GM18526 (cell line): ENCODE measurements around the gene EREG.

Experiments
- POLR2A ChIP-seq: IDR thresholded peaks from 3 replicates; pipeline ENCODE4 v1.6.1; 2011; ENCODE audit not compliant: insufficient read length; ENCODE audit errors: extremely low read depth

EREG gene

DNA sequence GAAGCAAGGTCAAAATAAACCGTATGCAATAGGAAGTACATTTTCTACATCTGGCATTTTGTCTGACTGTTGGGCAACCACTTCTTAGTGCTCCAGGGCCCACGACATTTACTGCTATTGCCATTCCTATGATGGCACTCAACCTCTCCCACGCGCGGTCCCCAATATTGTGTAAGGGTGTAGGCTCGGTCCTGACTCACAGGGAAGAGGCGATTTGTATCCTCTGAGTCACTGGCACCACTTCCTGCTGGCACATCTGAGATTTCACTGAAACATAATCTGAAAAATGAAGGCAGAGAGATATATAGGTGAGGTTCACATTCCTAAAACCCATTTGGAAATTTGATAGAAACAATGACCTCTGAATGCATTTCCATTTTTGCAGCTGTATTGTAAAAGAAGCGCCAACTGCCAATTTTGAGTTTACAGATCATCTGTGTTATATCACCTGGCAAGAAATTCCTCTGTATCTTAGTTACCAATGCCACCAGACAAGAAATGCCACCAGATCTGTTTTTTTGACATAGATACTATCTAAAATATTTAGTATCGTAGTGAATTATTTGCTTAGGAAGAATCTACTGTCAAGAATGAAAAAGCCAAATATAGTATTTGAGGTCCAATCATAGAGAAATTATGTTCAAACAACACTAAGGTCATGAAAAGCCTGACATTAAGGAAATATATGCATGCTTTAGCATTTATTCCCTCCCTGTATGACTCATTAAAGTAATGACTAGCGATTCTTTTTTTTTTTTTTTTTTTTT, 9.8 kb downstream of the EREG start:
- no peak for TF ChIP-seq POLR2A

DNA sequence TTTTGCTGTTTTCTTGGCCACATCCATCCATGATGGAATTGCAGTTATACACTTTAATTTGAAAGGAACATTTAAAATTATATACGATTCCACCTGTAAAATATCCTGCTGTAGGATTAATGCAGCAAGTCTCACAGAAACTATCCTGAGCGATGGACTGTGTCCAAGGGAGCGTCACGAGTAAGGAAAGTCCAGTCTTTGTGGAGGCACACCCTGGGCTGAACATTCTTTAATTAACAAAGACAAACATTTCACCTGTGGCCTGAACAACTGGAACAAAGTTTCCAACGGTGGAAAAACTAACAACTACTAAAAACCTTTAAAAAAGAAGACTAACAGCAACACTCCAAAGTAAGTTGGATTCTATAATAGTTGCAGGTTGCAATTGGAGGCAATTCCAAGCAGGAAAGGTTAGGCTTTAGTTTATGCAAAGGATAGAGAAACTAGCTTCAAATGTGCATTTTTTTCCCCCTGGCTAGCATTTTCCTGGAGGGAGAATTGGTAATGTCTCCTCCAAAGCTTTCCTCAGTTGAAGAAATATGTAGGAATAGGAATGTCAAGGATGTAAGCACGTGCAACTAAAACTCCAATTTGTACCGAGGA, 11.0 kb downstream of the EREG start:
- no peak for TF ChIP-seq POLR2A

DNA sequence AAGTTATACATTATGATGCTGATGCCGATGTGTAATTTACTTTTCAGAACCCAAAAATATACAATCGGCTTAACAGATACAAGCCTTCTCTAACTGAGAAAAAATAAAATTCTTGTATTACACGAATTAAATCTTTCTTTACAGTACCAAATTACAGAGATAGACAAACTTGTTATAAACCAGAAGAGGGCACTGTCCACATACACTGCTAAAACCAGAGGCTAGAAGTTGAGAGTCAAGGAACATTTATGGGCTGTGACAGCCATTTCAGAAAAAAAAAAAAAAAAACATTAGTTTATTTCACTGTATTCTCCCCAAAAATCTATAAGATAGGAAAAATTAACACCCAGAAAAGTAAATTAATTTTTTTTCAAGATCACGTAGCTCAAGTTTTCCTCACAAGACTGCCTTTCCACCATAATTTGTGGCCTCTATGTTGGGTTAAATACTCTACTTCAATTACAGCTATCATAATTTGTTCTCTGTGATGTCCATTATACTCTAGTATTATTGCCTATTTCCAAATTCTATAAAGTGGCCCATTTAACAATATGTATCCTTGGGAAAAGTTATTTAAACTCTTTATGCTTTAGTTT, 12.0 kb downstream of the EREG start:
- TF ChIP-seq POLR2A: no peak

DNA sequence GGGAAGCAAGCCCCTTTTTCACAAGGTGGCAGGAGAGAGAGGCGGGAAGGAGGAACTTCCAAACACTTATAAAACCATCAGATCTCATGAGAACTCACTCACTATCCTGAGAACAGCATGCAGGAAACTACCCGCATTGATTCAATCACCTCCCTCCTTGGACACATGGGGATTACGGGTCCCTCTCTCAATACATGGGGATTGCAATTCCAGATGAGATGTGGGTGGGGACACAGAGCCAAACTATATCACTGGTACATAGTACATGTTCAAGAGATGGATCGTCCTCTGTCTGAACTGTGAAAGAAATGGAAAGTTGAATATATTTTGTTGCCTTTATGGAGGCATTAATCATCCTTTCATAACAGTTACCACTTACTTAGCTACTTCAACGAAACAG, 12.8 kb downstream of the EREG start:
- TF ChIP-seq POLR2A: no peak

DNA sequence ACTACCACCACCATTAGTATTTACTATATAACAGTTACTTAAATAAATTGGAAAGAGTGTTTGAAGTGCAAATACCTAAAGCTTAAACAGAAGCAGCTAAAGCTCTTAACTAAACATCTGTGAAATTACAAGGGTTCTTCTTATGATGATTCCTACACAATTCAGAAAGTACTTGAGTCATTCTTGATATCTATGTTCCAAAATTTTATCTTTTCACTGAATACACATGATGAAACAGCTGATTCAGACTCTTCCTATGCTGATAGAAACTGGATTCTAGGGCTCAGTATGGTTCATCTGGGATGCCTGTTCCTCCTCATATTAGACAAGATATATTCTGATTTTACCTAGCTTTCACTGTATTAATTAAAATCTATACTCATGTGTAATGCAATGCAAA, 13.6 kb downstream of the EREG start:
- TF ChIP-seq POLR2A: no peak

DNA sequence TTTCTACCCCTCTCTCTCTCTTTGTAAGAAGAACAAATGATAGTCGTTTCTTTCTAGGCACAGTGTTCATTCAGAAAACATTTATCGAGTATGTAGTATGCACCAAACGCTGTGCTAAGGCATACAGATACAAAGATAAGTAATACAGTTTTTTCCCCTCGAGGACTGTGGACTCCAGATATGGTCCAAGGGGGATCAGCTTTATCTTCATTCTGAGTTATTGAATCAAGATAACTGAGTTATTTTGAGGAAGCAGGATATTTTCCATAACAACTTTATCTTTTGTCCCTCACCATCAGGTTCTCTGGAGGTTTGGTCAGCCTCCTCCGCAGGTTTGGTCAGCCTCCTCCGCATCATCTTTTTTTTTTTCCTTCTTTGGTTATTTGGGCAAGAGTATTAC, 15.0 kb downstream of the EREG start:
- no peak for TF ChIP-seq POLR2A

DNA sequence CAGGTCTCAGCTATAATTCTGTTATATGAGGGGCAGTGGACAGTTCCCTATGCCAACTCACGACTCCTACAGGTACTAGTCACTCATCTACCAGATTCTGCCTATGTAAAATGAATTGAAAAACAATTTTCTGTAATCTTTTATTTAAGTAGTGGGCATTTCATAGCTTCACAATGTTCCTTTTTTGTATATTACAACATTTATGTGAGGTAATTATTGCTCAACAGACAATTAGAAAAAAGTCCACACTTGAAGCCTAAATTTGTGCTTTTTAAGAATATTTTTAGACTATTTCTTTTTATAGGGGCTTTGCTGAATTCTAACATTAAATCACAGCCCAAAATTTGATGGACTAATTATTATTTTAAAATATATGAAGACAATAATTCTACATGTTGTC, 20.4 kb downstream of the EREG start:
- TF ChIP-seq POLR2A: no peak

DNA sequence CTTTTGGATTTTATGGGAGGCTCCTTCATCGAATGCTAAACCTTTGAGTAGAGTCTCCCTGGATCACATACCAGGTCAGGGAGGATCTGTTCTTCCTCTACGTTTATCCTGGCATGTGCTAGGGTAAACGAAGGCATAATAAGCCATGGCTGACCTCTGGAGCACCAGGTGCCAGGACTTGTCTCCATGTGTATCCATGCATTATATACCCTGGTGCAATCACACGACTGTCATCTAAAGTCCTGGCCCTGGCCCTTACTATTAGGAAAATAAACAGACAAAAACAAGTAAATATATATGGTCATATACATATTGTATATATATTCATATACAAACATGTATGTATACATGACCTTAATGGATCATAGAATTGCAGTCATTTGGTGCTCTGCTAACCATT, 21.2 kb downstream of the EREG start:
- TF ChIP-seq POLR2A: no peak

DNA sequence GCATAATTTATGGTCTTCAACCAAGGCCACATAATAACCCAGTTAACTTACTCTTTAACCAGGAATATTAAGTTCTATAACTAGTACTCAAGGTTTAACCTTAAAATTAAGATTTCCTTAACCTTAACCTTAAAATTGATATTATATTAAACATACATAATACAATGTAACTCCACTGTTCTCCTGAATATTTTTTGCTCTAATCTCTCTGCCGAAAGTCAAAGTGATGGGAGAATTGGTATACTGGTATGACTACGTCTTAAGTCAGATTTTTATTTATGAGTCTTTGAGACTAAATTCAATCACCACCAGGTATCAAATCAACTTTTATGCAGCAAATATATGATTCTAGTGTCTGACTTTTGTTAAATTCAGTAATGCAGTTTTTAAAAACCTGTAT, 22.8 kb downstream of the EREG start:
- no peak for TF ChIP-seq POLR2A

DNA sequence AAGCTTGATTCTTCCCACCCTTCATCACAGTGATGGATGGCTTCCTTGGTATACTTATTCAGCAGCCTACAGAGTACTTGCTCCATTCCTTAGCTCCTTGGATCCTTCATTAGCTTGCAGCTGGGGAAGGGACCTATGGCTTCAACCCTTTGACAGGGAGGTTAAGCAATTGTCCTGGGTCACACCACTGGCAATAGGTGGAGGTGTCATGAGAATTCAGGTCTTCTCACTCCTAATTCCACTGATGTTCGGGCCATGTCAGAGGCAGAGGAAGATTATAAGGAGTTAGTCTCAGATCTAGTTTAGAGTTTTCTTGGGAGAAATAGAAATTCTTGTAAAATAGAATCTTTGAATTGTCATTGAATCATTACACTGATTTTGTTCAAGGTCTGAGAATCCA, 24.5 kb downstream of the EREG start:
- TF ChIP-seq POLR2A: no peak

DNA sequence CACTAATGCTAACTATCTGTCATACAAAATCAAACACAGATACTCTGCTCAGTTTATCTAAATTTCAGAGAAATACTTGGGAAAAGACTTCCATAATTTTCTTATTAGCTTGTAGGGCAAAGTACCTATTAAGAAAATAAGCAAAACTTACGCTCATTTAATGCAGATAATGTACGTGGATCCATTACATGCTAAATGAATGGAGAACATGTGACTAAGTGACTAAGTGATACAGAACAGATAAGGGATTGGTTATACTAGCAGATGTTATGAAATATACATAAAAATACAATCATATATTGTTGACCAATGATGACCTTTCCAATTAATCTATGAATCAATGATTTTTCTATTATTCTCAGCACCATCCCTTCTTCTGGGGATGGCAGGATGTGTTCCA, 25.7 kb downstream of the EREG start:
- no peak for TF ChIP-seq POLR2A

DNA sequence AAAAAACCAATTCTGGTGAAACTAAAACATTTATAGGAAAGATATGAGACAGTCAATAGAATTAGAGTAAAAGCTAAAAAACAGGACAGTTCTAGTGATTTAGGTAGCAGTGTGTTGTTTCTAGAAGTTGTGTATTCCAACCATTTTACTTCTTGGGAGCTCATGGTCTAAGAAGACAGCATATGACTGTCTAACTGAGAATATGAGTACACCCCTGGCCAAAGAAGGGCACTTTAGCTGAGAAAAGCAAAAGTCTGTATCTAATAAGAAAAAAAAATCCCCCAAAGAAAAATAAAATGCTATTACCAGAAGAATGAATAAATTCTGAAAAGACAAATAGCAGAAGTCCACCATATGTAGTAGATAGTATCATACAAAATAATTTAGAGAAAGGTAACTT, 26.4 kb downstream of the EREG start:
- TF ChIP-seq POLR2A: no peak

DNA sequence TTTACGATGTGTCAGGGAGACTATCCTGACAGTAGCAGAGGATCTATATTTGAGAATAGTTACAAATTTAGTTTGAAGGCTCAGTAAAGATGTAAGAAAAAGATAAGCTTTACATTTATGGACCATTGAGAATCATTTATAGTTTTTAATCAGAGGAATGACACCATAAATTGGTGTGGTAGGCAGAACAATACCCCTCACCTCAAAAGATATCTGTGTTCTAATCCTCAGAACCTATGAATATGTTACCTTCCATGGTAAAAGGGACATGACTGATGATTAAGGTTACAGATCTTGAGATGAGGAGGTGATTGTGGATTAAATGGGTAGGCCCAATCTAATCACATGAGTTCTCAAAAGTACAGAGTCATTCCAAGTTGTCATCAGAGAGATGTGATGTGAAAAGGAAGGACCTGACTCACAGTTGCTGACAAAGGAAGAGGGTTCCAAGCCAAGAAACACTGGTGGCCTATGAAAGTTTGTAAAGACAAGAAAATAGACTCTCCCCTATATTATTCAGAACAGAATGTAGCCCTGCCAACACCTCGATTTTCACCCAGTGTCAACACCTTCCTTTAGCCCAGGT, 27.0 kb downstream of the EREG start:
- no peak for TF ChIP-seq POLR2A

DNA sequence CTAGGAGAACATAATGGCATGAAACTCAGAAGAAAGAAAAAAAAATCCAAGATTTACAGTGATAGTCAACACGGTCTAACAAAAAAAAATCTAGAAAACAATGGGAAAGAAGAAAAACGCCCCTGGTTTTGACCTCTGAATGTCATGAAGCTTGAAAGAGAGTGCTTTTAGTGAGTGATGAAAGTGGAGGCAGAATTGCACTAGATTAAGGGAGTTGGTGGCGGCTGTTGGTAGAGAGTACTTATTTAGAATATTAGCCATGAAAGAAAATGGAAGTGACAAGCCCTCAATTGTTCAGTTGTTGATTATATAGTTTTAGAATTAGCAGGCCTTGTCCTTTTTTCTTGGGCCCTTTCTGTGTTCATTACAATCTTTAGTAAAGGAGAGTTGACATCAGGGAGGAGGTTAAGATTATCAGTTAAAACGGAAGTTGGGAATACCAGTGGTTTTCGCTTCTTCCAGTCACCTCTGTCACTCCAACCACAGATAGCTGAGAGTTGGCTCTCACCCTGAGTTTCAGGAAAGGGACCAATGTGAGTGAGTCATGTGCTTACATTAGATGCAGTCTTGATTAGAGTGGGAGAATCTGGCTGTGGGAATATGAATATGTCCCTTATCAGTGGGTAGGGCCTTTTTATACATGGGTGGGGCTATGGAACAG, 29.7 kb downstream of the EREG start:
- TF ChIP-seq POLR2A: no peak

DNA sequence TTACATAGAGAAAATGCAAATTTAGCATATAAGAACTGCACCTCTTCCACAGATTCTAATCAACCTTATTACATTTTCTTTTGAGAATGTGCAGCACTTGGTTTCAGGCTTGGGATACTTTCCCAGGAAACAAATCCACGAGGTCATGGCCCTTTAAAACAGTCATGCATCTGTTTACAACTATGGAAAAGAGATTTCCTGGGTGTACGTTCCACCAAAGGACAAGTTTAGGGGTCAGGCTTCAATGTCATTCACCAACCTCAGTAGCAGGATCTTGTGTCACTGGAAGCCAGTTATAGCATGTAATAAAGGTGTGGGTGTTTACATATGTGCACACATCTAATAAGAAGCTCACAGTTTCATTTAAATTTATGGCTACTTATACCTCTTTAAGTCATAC, 30.7 kb downstream of the EREG start:
- TF ChIP-seq POLR2A: no peak

DNA sequence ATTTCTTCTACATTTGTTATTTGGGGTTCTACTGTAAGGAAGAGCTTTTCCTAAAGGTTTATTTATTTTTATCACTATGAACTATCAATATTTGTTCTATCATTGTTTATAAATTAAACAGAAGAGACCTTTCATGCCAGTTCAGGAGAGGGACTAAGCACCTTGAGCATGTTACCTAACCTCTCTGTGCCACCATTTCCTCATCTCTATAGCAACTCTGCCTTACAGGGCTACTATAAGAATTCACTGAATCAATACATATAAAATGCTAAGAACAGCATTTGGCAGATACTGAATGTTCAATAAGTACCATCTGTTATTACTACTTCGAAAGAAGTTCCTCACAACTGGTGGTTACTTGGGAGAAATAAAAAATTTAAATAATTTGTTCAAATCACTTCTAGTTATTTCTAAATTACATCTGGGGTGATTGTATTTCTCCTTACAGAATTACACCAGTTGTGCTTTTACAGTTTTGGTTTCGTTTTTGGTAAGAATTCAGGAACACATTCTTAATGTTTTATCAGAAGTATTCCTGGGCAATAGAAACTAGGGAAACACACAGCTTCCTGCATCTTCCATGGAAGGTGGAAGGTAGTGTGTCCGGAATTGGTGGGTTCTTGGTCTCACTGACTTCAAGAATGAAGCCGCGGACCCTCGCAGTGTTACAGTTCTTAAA, 32.9 kb downstream of the EREG start:
- no peak for TF ChIP-seq POLR2A

DNA sequence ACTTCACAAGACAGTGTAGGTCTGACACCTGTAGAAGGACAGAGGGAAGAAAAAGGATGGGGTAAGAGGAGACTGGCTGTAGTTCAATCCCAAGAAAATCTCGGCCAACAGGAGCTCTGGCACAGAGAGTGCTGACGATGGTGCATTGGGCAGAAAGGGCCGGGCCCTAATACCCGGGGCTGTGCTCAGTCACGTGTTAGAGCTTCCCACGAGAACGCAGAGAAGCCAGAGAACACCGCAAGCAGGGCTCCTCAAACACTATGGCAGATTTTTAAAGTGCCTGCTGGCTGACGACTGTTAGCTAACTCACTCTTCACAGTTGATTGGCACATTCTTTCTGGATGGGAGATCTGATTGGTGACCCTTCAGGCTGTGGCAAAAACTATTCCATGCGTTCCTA, 35.5 kb downstream of the EREG start:
- TF ChIP-seq POLR2A: no peak
